ENCODE data around the gene PRCD.
"Not testable (repeated sequence)": the region's sequence is repeated elsewhere in the genome, so short reads cannot be mapped to it uniquely, and the experiment has no call there.

PRCD gene

GRCh38 chr17:76504117-76504516 lies 35.7 kb upstream of the PRCD start:
- DNase-seq (ENCODE audit: low spot score), result no peak

DNA sequence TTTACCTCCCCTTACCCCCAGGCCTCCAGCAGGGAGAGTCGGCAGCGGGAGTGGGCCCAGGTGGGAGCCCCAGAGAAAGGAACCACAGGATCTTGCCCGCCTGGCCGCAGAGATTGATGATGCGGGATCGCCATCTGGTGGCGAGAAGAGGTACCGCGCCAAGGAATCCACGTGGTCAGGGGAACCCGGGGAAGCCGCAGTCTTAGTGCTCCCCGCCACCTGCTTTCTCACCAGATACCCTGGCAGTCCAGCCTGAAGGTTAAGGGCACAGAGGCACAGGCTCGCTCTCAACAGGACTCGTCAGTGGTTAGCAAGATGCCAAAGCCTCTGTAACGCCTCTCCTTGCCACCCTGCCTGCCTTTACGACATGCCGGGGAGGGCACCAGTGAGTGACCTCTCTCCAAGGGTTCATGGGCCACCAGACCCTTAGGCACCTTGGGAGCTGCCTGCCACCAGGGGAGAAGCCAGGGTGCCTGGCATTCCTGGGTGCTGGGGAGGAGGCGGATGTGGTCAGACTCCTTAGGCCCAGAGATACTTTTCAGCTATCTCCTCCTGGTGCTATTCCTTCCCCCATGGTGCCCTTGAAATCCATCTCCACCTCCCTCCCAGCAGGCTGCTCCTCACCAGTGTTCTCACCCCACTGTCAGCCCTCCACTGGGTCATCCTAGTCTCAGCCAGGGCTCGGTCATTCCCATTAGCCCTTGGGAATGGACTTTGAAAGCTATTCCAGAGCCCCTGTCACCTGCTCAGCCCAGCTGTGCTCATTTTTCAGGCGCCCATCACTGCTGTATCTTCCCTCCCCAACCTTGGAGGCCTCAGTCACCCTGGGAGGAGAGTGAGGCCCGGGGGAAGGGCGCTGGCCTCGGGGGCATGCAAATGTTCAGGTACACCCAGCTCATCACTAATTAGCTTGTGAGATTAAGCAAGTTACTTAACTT lies 33.2 kb upstream of the PRCD start:
- peak; percentile 83 for DNase-seq (ENCODE audit: low spot score)

DNA sequence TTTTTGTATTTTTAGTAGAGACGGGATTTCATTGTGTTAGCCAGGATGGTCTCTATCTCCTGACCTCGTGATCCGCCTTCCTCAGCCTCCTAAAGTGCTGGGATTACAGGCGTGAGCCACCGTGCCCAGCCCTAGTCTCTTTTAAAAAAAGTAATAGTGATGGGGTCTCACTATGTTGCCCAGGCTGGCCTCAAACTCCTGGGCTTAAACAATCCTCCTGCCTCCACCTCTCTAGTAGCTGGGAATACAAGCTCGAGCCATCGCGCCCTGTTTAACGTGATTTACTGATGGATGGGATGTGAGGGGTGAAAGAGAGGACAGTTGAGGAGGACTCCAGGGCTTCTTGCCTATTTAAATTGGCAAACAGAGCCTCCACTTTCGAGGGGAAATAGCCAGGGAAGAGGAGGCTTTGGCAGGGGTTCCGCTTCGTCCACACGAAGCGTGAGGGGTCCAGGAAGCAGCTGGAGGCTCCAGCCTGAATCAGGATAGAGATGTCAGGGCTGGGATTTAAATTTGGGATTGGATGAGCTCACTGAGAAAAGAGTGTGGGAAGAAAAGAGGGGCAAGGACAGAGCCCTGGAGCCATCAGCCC lies 31.3 kb upstream of the PRCD start:
- not testable (repeated sequence) for DNase-seq (ENCODE audit: low spot score)

DNA sequence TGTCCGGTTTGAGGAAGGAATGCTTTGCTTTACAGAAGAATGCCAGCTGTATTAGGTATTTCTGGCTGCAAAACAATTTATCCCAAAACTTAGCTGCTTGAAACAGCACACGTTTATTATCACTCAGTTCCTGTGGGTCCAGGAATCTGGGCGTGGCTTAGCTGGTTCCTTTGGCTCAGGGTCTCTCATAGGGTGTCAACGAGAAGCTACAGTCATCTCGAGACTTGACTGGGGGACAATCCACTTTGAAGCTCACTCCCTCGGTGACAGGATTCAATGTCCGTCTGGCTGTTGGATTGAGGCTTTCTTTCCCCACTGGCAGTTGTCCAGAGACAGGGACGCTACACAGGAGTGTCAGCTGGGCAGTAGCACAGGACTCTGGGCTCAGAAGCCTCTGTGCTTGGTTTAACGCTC lies 29.0 kb upstream of the PRCD start:
- DNase-seq (ENCODE audit: low spot score), result no peak

- no peak for DNase-seq (ENCODE audit: low spot score)
Observed at GRCh38 chr17:76511668-76512365, 28.0 kb upstream of the PRCD start.

DNA sequence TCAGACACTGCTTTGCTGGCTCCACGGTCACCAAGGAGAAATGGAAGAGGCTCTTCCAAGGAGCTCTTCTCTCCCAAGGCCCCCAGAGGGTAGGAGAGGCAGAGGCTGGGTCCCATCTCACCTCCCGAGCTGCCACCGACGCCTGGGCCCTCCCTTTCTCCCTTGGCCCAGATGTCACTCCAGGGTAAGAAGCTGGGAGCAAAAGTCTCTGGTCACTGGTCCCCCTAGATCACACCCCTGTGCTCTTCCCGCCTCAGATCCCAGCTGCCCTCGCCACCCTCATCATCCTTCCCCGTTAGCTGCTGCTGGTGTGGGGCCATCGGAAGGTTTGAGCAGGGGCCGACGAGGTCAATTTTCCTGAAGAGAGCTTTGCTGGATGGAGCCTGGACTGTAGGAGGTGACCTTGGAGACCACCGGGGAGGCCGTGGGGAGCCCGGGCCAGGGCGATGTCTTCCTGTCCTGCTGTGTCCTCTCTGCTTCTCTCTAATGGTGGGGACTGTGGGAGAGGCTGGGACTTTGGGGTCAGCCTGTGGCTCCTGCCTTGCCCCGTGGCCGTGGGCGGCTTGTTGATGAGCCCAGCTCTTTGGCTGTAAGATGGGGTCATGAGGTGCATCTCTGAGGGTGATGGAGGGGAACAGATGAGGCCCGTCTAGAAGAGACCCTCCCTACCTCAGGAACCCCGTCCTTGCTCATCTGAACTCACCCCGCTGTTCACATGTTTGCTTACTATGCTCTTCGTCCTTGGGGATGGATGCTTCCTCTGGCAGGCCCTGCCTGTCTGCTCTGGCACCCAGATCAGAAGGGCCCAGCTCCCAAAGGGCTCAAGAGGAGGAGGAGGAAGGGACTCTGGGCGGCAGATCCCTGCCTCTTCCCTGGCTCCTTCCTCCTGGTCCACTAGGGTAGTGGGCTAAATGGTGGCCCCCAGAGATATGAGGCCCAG lies 27.2 kb upstream of the PRCD start:
- DNase-seq (ENCODE audit: low spot score), result no peak

DNA sequence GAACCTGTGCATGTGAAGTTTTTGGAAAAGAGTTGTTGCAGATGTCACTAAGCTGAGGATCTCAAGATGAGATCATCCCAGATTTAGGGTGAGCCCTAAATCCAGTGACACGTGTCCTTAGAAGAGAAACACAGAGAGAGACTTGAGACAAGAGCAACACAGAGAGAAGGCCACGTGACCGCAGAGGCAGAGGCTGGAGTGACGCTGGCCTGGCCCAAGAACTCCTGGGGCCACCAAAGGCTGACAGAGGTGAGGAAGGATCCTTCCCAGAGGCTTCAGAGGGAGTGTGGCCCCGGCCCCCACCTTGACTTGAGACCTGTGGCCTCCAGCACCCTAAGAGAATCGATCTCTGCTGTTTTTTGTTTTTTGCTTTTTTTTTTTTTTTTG lies 26.5 kb upstream of the PRCD start:
- DNase-seq (ENCODE audit: low spot score), result no peak

DNA sequence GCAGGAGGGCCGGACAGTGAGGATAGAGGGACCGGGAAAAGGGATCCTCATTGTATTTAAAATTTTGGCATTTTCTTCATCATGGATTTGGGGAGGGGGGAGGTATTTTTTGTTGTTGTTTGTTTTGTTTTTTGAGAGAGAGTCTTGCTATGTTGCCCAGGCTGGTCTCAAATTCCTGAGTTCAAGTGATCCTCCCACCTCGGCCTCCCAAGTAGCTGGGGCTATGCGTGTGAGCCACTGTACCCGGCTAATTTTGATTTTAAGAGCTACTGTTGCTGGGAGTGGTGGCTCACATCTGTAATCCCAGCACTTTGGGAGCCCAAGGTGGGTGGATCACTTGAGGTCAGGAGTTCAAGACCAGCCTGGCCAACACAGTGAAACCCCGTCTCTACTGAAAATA lies 25.5 kb upstream of the PRCD start:
- not testable (repeated sequence) for DNase-seq (ENCODE audit: low spot score)

- no peak for DNase-seq (ENCODE audit: low spot score)
Observed at GRCh38 chr17:76515274-76515949, 24.4 kb upstream of the PRCD start.

DNA sequence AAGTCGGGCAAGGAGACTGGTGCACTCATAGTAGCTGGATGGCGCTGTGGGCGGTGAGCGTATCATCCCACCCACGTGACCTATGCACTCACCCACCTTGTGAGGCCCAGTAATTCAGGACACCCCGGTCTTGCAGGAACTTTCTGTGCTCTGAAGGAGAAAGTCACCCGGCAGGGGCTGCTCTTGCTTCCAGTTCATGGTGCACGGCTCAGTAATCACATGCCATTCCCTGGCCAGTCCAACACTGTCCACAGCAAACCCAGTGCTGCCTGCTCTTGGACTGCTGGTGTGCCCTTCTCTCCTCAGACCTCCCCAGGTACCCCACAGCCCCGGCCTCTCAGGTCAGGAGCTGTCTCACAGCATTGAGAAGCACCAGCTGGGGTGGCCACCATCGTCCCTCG lies 22.2 kb upstream of the PRCD start:
- DNase-seq (ENCODE audit: low spot score), result no peak

GRCh38 chr17:76519048-76519966 lies 20.5 kb upstream of the PRCD start:
- no peak for DNase-seq (ENCODE audit: low spot score)

DNA sequence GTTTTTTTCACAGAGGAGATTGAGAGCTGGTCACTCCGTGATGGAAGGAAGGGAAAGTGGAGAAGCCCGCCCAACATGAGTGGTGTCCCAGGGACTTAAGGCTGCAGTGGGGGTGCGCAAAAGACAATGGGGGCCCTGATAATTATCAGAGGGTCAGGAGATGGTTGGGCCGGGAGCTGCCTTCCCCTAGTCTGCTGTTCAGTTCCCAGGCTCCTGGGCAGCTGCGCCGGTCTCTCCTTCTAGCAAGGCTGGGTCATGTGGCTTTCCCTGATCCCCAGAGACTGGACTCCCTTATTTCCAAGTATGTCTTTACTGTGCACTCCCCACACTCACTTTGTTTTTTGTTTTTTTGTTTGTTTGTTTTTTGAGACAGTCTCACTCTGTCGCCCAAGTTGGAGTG lies 18.6 kb upstream of the PRCD start:
- DNase-seq (ENCODE audit: low spot score), result no peak

DNA sequence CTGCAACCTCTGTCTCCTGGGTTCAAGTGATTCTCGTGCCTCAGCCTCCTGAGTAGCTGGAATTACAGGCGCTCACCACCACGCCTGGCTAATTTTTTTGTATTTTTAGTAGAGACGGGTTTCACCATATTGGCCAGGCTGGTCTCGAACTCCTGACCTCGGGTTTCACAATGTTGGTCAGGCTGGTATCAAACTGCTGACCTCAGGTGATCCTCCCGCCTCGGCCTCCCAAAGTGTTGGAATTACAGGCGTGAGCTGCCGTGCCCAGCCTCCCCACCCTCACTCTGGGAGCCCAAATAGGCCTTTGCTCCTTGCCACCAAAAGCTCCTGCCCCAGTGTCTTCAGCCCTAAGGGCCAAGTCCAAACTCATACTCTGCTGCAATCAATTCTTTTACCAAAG lies 18.2 kb upstream of the PRCD start:
- not testable (repeated sequence) for DNase-seq (ENCODE audit: low spot score)

- peak; percentile 71 for DNase-seq (ENCODE audit: low spot score)
Observed at GRCh38 chr17:76523084-76524037, 16.5 kb upstream of the PRCD start.

GRCh38 chr17:76524598-76525512 lies 15.0 kb upstream of the PRCD start:
- no peak for DNase-seq (ENCODE audit: low spot score)

DNA sequence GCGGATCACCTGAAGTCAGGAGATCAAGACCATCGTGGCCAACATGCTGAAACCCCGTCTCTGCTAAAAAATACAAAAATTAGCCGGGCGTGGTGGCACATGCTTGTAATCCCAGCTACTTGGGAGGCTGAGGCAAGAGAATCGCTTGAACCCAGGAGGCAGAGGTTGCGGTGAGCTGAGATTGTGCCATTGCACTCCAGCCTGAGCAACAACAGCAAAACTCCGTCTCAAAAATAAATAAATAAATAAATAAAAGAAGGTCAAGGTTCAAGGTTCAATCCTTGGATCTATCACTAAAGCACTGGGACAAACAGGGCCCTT lies 14.4 kb upstream of the PRCD start:
- DNase-seq (ENCODE audit: low spot score), result not testable (repeated sequence)

GRCh38 chr17:76527016-76527415 lies 12.8 kb upstream of the PRCD start:
- DNase-seq (ENCODE audit: low spot score), result not testable (repeated sequence)
